ENCODE results near the gene GZMM. TPM values are rescaled to one million over a fixed set of nuclear protein-coding genes. Genes with fewer than 3 reads are reported as not detected.

The GZMM gene
- total RNA-seq, 4 donors from 2014 or later, result 0.49 TPM; not detected in 3

DNA sequence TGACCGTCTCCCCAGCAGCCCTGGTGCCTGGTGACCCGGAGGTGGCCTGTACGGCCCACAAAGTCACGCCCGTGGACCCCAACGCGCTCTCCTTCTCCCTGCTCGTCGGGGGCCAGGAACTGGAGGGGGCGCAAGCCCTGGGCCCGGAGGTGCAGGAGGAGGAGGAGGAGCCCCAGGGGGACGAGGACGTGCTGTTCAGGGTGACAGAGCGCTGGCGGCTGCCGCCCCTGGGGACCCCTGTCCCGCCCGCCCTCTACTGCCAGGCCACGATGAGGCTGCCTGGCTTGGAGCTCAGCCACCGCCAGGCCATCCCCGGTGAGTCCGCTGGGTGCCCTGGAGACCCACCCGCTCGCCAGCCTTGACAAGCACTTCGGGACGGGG lies 45.4 kb upstream of the GZMM start:
- H3K4me3 ChIP-seq, result no peak overlapping the region
- H3K27ac ChIP-seq, result no peak overlapping the region
- TF ChIP-seq, protein P1, sequence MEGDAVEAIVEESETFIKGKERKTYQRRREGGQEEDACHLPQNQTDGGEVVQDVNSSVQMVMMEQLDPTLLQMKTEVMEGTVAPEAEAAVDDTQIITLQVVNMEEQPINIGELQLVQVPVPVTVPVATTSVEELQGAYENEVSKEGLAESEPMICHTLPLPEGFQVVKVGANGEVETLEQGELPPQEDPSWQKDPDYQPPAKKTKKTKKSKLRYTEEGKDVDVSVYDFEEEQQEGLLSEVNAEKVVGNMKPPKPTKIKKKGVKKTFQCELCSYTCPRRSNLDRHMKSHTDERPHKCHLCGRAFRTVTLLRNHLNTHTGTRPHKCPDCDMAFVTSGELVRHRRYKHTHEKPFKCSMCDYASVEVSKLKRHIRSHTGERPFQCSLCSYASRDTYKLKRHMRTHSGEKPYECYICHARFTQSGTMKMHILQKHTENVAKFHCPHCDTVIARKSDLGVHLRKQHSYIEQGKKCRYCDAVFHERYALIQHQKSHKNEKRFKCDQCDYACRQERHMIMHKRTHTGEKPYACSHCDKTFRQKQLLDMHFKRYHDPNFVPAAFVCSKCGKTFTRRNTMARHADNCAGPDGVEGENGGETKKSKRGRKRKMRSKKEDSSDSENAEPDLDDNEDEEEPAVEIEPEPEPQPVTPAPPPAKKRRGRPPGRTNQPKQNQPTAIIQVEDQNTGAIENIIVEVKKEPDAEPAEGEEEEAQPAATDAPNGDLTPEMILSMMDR (IDR thresholded peaks at IDR 0.05 in 4 of 5, conservative IDR thresholded peaks at IDR 0.05 in 1 of 5), result no peak
- TF ChIP-seq POLR2A (IDR thresholded peaks at IDR 0.05), result no peak
- H3K27me3 ChIP-seq, result peaks cover 25 to 49% (median 42%) of the 10 kb centered on the region in 3 donors
- no peaks in the 10 kb centered on the region for H3K9me3 ChIP-seq
- in situ Hi-C loops (cut with MboI; ENCODE audit: low sequenced_read_pairs in 4 of 4), result no loop called here
- ATAC-seq (no peak), DNase-seq (no peak)
- H3K4me1 ChIP-seq, result peaks cover 0 to 7% of the 10 kb centered on the region in 2 donors
- intact Hi-C loops (cut with DNase I; ENCODE audit: low total_unique reads), result no loop called here
- H3K36me3 ChIP-seq, result no peaks in the 10 kb centered on the region

DNA sequence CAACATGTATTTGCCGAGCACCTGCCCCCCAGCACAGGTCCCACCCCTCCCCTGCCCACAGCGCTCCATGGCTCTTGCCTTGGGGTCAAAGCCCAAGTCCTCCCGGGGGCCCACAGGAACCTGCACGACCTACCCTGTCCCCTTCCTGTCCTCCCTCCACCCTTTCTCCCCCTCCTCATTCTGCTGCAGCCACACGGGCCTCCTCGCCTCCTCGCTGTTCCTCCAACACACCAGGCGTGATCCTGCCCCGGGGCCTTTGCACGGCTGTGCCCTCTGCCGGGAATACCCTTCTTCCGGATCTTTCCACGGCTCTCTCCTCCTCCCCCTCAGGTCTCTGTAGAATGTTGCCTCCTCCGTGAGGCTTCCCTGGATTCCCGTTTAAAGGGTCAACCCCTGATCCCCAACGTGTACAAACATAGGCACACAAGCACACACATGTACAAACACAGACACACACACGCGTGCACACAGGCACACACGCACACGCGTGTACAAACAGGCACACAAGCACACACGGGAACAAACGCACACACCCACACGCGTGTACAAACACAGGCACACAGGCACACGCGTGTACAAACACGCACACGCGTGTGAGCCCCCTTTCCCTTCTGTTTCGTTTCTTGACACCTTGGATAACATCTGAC lies 44.8 kb upstream of the GZMM start:
- H3K36me3 ChIP-seq, result no peaks in the 10 kb centered on the region
- no peak for DNase-seq
- H3K4me3 ChIP-seq, result no peak overlapping the region
- TF ChIP-seq POLR2A (IDR thresholded peaks at IDR 0.05), result no peak
- TF ChIP-seq, protein P1 (IDR thresholded peaks at IDR 0.05 in 4 of 5, conservative IDR thresholded peaks at IDR 0.05 in 1 of 5), result no peak
- H3K9me3 ChIP-seq, result no peaks in the 10 kb centered on the region
- ATAC-seq, result no peak
- in situ Hi-C loops (cut with MboI; ENCODE audit: low sequenced_read_pairs in 4 of 4), result no loop called here
- intact Hi-C loops (cut with DNase I; ENCODE audit: low total_unique reads), result no loop called here
- peaks cover 25 to 49% (median 42%) of the 10 kb centered on the region in 3 donors for H3K27me3 ChIP-seq
- peaks cover 0 to 7% of the 10 kb centered on the region in 2 donors for H3K4me1 ChIP-seq
- H3K27ac ChIP-seq, result no peak overlapping the region

DNA sequence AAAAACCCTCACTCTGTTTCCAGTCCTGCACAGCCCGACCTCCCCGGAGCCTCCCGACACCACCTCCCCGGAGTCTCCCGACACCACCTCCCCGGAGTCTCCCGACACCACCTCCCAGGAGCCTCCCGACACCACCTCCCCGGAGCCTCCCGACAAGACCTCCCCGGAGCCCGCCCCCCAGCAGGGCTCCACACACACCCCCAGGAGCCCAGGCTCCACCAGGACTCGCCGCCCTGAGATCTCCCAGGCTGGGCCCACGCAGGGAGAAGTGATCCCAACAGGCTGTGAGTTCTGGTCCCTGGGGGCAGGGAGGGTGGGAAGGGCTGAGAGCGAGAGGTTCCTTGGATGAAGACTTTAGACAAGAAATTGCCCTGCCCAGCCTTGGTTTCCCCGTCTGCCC lies 42.2 kb upstream of the GZMM start:
- Histone ChIP-seq H3K4me3 (no peak overlapping the region), H3K36me3 (no peaks in the 10 kb centered on the region), H3K27ac (no peak overlapping the region), H3K9me3 (no peaks in the 10 kb centered on the region), H3K4me1 (peaks cover 4 to 5% of the 10 kb centered on the region in 2 donors), H3K27me3 (peaks cover 17 to 31% (median 27%) of the 10 kb centered on the region in 3 donors)
- DNase-seq, result no peak
- in situ Hi-C loops (cut with MboI; ENCODE audit: low sequenced_read_pairs in 4 of 4), result no loop called here
- ATAC-seq, result no peak
- intact Hi-C loops (cut with DNase I; ENCODE audit: low total_unique reads), result no loop called here
- no peak for TF ChIP-seq POLR2A (IDR thresholded peaks at IDR 0.05)
- TF ChIP-seq, protein P1 (IDR thresholded peaks at IDR 0.05 in 4 of 5, conservative IDR thresholded peaks at IDR 0.05 in 1 of 5), result no peak

DNA sequence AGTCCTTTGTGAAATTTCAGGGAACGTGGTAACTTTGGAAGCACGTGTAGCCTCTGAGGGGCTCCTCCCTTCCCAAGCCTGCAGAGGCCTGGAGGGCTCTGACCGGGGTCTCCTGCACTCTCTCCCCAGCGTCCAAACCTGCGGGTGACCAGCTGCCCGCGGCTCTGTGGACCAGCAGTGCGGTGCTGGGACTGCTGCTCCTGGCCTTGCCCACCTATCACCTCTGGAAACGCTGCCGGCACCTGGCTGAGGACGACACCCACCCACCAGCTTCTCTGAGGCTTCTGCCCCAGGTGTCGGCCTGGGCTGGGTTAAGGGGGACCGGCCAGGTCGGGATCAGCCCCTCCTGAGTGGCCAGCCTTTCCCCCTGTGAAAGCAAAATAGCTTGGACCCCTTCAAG lies 39.2 kb upstream of the GZMM start:
- Histone ChIP-seq H3K27me3 (peaks cover under 1 to 7% (median 2%) of the 10 kb centered on the region in 3 donors), H3K4me3 (no peak overlapping the region), H3K36me3 (peaks cover 0 to 4% of the 10 kb centered on the region in 2 donors), H3K4me1 (peaks cover 14 to 18% of the 10 kb centered on the region in 2 donors), H3K9me3 (no peaks in the 10 kb centered on the region), H3K27ac (no peak overlapping the region)
- TF ChIP-seq POLR2A (IDR thresholded peaks at IDR 0.05), result no peak
- TF ChIP-seq, protein P1 (IDR thresholded peaks at IDR 0.05 in 4 of 5, conservative IDR thresholded peaks at IDR 0.05 in 1 of 5), result no peak
- ATAC-seq, result no peak
- in situ Hi-C loops (cut with MboI; ENCODE audit: low sequenced_read_pairs in 4 of 4), result no loop called here
- DNase-seq, result no peak
- intact Hi-C loops (cut with DNase I; ENCODE audit: low total_unique reads), result loop anchor here (5.0 kb wide), 1 partner anchor 128 kb away; the partner anchor contains the start of gene POLRMT

All from gastrocnemius medialis (tissue), 4 donors.